ACC112 (cell line): ENCODE measurements around the gene USHBP1.

ENCODE experiments used
- H2AFZ ChIP-seq: fragments of 200-600 bp; sonication (generic); one replicate; pipeline ENCODE4 v1.6.0; 2017; ENCODE audit warnings: antibody characterized with exemption, low read length; ENCODE audit not compliant: unreplicated experiment
- H3K27ac ChIP-seq: fragments of 200-600 bp; sonication (generic); 2 replicates; pipeline ENCODE4 v1.5.1; 2014; ENCODE audit warnings: low read depth, mild to moderate bottlenecking, antibody characterized with exemption, low read length, moderate library complexity
- H3K27me3 ChIP-seq: fragments of 200-600 bp; sonication (generic); 2 replicates; pipeline ENCODE4 v1.6.1; 2014; ENCODE audit warnings: mild to moderate bottlenecking, antibody characterized with exemption, low read length, moderate library complexity, mixed read lengths; ENCODE audit not compliant: insufficient read depth
- H3K36me3 ChIP-seq: fragments of 200-600 bp; sonication (generic); 2 replicates; pipeline ENCODE4 v1.6.1; 2016; ENCODE audit warnings: mild to moderate bottlenecking, antibody characterized with exemption, low read length, moderate library complexity, mixed read lengths; ENCODE audit not compliant: insufficient read depth
- H3K4me1 ChIP-seq: fragments of 200-600 bp; sonication (generic); one replicate; pipeline ENCODE4 v1.6.1; 2016; ENCODE audit warnings: low read length, mixed read lengths; ENCODE audit not compliant: insufficient read depth, unreplicated experiment, control insufficient read depth
- H3K4me3 ChIP-seq: fragments of 200-600 bp; sonication (generic); 2 replicates; pipeline ENCODE4 v1.5.1; 2014; ENCODE audit warnings: mild to moderate bottlenecking, low read depth, low read length
- H3K79me2 ChIP-seq: fragments of 200-600 bp; sonication (generic); one replicate; pipeline ENCODE4 v1.6.0; 2016; ENCODE audit warnings: low read length; ENCODE audit not compliant: control insufficient read depth, unreplicated experiment, insufficient read depth

USHBP1 gene

DNA sequence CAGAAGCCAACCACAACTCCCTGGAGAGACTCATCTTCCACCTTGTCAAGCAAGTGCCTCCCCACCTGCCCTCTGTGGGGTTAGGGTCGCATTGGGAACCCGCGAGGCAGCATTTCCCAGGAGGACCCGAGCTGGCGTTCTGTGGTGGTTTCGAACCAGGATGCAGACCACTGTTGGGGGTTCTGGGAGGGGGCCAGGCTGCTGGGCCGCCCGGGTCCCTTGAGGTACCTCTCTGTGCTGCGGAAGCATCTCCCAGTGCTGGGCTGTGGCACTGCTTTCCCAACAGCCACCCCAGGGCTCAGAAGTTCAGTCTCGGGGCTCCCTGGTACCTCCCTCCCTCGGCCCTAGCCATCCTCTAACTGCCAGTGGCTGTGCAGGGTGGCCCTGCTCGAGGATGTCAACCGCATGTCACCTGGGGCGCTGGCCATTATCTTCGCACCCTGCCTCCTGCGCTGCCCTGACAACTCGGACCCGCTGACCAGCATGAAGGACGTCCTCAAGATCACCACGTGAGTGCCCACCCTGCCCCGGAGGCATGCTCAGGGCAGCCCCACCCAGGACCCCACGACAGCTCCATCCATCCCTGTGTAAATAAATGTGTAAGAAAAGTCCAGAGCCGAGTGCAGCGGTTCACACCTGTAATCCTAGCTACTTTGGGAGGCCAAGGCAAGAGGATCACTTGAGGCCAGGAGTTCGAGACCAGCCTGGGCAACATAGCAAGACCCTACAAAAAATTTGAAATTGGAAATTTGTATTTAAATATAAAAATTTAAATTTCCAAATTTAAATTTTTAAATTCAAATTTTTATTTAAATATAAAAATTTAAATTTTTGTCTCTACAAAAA is 57.6 kb downstream of the USHBP1 start:
- H3K27me3 ChIP-seq, result no peaks in the 10 kb centered on the region
- H3K36me3 ChIP-seq, result 0 out of 2 replicates have a peak, but pooled peaks cover 1% of the 10 kb centered on the region
- H3K4me1 ChIP-seq, result peaks cover 19% of the 10 kb centered on the region
- no peak overlapping the region for H3K4me3 ChIP-seq
- no peak overlapping the region for H3K27ac ChIP-seq
- H2AFZ ChIP-seq, result no peak overlapping the region
- no peaks in the 10 kb centered on the region for H3K79me2 ChIP-seq

DNA sequence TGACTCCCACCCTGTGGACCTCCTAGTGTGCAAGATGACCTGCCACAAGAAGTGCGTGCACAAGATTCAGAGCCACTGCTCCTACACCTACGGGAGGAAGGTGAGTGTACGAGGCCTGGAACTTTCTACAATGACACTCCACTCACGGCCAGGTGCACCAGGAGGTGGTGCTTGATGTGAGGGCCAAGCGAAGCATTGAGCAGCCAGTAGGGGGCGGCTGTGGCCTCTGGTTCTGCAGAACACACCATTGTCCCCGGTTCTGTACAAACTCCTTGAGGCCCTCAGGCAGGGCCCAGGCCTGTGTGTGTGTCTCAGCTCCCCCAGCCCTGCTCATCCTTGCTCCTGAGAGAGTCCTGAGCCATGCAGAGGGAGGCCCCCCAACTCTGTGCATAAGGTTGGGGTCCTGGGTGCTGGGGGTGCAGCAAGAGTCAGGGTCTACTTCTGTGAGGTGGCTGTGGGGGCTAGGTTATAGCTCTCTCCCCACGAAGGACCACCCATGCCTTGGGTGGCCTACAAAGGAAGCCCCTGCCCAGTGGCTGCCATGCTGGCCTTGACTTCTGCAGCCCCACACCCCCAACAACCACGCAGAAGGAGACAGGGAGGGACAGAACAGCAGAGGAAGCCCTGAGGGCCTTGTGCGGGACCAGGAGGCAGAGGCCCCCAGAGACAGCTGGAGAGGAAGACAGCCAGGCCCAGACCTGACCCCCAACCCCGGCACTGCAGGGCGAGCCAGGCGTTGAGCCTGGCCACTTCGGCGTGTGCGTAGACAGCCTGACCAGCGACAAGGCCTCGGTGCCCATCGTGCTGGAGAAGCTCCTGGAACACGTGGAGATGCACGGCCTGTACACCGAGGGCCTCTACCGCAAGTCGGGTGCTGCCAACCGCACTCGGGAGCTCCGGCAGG is 59.1 kb downstream of the USHBP1 start:
- peaks cover 3% of the 10 kb centered on the region; the same call in 1 of the 2 replicates for H3K36me3 ChIP-seq
- H3K27ac ChIP-seq, result no peak overlapping the region
- H3K79me2 ChIP-seq, result no peaks in the 10 kb centered on the region
- no peaks in the 10 kb centered on the region for H3K27me3 ChIP-seq
- peaks cover 17% of the 10 kb centered on the region for H3K4me1 ChIP-seq
- no peak overlapping the region for H2AFZ ChIP-seq
- H3K4me3 ChIP-seq, result no peak overlapping the region

DNA sequence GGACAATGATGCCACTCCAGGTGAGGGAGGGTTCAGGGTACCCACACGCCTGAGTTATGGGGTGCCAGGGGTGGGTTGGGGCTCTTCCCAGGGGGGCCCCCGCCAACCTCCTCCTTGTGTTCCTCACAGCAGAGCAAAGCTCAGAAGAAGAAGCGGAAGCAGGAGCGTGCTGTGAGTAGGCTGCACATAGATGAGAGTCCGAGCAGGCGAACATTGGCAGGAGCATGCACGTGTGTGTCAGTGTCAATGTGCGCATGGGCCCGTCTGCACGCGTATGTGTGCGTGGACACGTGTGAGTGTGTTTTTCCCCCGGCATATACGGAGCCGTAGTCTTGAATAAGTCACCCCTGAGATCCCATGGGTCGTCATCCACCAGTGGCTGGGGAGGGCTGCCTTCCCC is 61.8 kb downstream of the USHBP1 start:
- Histone ChIP-seq H3K79me2 (no peaks in the 10 kb centered on the region), H2AFZ (no peak overlapping the region)

DNA sequence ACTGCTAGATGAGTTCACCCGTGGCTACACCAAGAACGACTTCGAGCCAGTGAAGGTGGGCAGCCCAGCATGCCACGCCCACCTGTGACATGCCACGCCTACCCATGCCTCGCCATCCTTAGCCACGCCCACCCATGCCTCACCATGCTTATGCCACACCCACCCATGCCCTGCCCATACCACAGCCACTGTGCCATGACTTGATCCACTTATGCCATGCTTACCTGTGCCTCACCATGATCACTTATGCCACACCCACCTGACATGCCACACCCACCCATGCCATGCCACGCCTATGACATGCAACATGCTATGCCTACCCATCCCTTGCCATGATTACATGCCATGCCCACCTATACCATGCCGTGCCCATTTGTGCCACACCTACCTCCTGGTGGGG is 62.3 kb downstream of the USHBP1 start:
- Histone ChIP-seq H3K27me3 (no peaks in the 10 kb centered on the region), H3K4me3 (no peak overlapping the region), H2AFZ (no peak overlapping the region), H3K27ac (no peak overlapping the region), H3K4me1 (no peaks in the 10 kb centered on the region), H3K79me2 (no peaks in the 10 kb centered on the region), H3K36me3 (peaks cover 3% of the 10 kb centered on the region; the same call in 1 of the 2 replicates)

More for the DNA sequence above, 61.8 kb downstream of the USHBP1 start:
- peaks cover 3% of the 10 kb centered on the region; the same call in 1 of the 2 replicates for H3K36me3 ChIP-seq
- H3K27me3 ChIP-seq, result no peaks in the 10 kb centered on the region
- no peaks in the 10 kb centered on the region for H3K4me1 ChIP-seq
- H3K27ac ChIP-seq, result no peak overlapping the region
- no peak overlapping the region for H3K4me3 ChIP-seq

DNA sequence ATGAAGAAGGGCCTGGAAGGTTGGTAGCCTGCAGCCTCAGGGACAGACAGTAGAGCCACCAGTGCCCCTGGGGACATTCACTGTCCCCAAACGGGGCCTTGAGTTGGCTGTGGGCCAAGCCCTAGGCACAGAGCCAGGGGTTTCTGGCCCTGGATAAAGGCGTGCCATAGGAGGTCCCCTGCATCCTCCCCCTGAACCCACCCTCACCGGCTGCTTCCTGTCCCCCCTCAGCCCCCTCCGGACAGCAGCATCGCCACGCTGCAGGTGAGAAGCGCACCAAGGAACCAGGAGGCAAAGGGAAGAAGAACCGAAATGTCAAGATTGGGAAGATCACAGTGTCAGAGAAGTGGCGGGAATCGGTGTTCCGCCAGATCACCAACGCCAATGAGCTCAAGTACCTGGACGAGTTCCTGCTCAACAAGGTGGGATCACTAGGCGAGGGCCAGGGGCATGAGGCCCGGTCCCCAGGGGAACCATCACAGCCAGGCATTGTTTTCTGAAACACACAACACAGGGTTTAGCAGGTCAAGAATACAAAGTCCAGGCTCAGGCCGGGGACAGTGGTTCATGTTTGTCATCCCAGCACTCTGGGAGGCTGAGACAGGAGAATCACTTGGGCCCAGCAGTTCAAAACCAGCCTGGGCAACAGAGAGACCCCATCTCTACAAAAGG is 64.0 kb downstream of the USHBP1 start:
- Histone ChIP-seq H3K27ac (no peak overlapping the region), H3K36me3 (peaks cover 3% of the 10 kb centered on the region; the same call in 1 of the 2 replicates), H3K79me2 (no peaks in the 10 kb centered on the region), H2AFZ (no peak overlapping the region), H3K27me3 (no peaks in the 10 kb centered on the region), H3K4me3 (no peak overlapping the region), H3K4me1 (no peaks in the 10 kb centered on the region)
